NOMO-1 treated with dmso at 0.1 percent for 144 hours (cell line): ENCODE data around the gene RTF2.

Experiments used
- DNase-seq: peaks from one replicate; lab custom pipeline; 2025; ENCODE audit not compliant: unreplicated experiment; lab: John Stamatoyannopoulos, UW

RTF2 gene

DNA sequence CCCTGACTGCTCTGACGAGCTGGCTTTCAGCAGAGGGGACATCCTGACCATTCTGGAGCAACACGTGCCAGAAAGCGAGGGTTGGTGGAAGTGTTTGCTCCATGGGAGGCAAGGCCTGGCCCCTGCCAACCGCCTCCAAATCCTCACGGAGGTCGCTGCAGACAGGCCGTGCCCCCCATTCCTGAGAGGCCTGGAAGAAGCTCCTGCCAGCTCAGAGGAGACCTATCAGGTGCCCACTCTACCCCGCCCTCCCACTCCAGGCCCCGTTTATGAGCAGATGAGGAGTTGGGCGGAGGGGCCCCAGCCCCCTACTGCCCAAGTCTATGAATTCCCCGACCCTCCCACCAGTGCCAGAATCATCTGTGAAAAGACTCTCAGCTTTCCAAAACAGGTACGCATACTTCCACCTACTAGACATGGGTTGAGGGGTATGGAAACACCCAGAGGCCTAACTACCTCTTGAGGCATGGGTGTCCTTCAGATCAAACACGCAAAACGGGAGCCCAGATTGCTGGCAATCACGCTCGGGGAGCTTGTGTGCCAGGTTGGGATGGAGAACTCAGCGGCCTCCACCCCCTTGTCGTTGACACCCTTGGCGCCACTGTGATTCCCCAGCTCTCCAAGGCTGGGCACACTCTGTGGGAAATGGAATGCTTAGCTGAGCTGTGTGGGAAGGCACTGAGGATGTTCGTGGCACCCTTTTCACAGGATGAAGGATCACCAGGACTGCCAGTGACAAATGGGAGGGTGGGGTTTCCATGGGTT is 31.0 kb upstream of the RTF2 start:
- no peak for DNase-seq

DNA sequence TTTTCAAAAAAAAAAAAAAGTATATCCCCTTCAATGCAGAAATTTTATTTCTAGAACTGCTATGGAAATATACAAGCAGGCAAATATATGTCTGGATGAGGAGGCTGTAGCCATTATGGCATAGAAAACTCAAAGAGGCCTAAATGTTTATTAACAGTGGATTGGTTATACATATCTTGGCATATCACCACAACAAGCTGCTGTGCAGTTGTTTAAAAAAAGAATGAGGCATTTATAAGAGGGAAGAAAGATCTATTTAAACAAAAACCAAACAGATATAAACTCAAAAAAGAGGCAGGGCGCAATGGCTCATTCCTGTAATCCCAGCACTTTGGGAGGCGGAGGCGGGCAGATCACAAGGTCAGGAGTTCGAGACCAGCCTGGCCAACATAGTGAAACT is 30.1 kb upstream of the RTF2 start:
- no peak for DNase-seq

- DNase-seq = no peak
These were observed 28.6 kb upstream of the RTF2 start for GRCh38 chr20:56439771-56440291.

- DNase-seq = no peak
These were observed 27.9 kb upstream of the RTF2 start for GRCh38 chr20:56440346-56441007.

GRCh38 chr20:56442389-56443365 is 25.8 kb upstream of the RTF2 start:
- DNase-seq = no peak

GRCh38 chr20:56443654-56444540 is 24.5 kb upstream of the RTF2 start:
- no peak for DNase-seq

GRCh38 chr20:56445130-56445529 is 23.3 kb upstream of the RTF2 start:
- DNase-seq = no peak

DNA sequence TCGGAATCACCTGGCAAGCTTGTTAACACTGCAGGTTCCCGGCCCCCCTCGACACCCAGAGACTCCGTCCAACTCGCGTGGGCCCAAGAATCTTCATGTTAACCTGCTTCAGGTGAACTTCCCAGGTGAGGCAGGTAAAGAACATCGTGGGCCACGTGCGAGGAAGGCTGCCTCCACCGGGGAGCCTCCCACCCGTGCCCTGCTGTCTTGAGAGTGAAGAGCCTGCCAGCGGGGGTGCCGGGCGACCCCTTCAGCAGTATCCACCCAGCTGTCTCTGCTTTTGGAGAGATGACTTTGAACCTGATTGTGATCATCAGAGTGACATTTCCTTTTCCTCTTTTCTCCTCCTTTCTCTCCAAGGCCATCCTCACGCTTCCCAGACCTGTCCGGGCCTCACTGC is 22.9 kb upstream of the RTF2 start:
- DNase-seq = no peak

DNA sequence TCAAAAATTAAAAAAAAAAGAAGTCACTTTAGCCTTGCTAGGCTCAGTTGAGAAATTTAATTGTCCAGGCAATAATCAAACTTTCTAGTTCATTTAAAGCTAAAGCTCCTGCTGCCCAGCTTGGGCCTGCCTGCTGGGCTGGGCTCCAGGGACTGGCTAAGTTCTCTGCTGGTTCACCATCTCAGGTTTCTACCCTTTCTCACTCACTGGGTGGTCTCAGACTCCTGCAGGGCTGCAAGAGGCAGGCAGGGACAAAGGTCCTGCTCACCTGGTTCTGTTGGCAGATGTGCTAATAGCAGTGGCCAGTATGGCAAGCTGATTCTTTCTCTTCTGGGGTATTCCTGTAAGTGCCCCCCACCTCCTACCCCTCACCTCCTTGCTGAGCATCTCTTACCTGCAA is 21.2 kb upstream of the RTF2 start:
- DNase-seq = no peak

GRCh38 chr20:56449459-56449858 is 19.0 kb upstream of the RTF2 start:
- DNase-seq = no peak

DNA sequence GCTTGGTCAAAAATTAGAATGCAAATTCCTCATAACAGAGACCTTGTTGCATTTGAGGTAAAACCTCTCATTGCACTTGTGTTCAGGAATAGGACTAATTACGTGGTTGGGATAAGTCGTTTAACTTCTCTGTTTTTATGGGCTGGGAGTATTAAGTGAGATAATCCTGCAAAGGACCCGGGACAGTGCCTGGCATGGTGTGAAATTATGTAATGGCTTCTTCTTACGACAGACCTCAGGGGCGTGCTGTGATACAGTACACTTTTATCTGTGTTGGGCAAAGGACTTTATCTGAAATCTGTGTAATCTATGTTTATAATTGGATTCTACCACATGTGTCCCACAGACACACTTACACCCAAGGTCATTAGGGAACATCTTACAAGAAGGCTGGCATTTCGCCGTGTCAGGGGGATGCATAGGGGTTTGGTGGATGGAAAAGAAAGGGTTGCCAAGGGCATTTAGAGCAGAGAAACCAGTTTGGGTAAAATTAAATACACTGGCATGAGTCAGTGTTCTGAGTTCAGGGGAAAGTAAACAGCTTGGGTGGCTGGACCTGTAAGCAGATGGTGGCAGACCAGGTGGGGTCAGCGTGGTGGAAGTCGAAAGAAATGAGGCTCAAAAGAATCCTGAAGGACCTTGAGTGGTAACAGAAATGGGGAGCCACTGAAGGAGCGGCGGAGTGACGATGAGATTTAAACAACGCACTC is 17.2 kb upstream of the RTF2 start:
- no peak for DNase-seq

GRCh38 chr20:56453352-56453751 is 15.1 kb upstream of the RTF2 start:
- DNase-seq = peak; percentile 18

- no peak for DNase-seq
These were observed 13.7 kb upstream of the RTF2 start for GRCh38 chr20:56454754-56455153.

DNA sequence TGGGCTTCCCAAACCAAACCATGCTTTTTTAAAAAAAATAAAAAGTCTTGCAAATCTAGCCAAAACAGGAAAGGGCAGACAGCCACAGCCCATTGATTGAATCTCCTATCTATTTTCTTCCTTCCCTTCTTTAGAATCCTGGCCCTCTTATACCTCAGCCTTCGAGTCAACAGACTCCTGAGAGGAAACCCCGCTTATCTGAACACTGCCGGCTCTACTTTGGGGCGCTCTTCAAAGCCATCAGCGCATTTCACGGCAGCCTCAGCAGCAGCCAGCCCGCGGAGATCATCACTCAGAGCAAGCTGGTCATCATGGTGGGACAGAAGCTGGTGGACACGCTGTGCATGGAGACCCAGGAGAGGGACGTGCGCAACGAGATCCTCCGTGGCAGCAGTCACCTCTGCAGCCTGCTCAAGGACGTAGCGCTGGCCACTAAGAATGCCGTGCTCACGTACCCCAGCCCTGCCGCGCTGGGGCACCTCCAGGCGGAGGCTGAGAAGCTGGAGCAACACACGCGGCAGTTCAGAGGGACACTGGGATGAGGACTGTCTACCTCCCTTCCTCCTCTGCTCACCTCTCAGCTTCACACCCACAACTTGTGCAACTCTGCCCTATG is 10.1 kb upstream of the RTF2 start:
- no peak for DNase-seq

DNA sequence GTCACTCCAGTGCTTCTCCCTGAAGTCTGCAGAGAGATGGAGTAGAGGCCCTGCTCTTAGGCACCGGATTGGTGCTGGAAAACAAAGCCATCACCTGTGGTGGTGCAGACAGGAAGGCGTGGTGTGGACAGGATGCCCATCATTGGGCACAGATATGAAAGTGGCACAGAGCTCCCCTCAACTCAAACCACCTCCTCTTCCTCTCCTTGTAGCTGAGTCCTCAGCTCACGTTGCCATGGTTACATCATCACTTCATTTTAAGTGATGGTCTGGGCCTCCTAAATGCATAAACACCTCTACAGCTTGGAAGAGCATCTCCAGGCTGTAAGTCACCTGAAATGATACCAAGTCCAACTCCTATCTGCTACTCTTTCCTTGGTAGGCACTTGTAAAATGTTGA is 8.0 kb upstream of the RTF2 start:
- no peak for DNase-seq

DNA sequence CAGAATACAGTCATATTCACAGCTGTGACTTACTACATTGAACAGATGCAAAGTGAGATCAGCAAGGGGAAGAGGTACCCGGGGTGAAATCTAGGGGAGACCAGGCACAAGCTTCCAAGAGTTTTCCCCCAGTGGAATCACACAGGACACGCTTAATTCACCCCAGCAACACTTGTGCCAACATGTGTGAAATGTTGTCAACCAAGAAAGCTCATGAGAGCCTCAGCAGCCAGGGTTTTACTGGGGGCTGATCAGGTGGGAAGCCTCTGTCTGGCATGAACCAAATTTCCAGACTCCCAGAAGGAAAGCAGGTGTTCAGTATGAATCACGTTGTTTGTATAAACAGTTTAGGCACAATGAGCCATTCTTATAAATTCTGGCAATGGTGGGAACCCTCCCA is 6.9 kb upstream of the RTF2 start:
- no peak for DNase-seq

- DNase-seq = peak; percentile 48
These were observed 5.0 kb upstream of the RTF2 start for GRCh38 chr20:56463428-56463827.

- peak; percentile 65 for DNase-seq
These were observed 2.4 kb upstream of the RTF2 start for GRCh38 chr20:56465997-56466396.

- DNase-seq = no peak
These were observed 485 bp upstream of the RTF2 start for GRCh38 chr20:56467968-56468315.
